HG03354 (cell line): Measurements from ENCODE around the gene SNTG2.

ENCODE experiments used
- ATAC-seq: cut with Tn5 transposase; IDR thresholded peaks from one replicate; pipeline ENCODE4 v1.9.1; 2021; ENCODE audit warnings: mild to moderate bottlenecking; ENCODE audit not compliant: unreplicated experiment, poor library complexity, severe bottlenecking

Gene SNTG2

GRCh38 chr2:1249897-1250687 is 299.4 kb downstream of the SNTG2 start:
- no peak for ATAC-seq

GRCh38 chr2:1251520-1251919 is 300.9 kb downstream of the SNTG2 start:
- no peak for ATAC-seq

- ATAC-seq: no peak
Measured at GRCh38 chr2:1253629-1254028, 303.0 kb downstream of the SNTG2 start.

- no peak for ATAC-seq
Measured at GRCh38 chr2:1254662-1255343, 304.2 kb downstream of the SNTG2 start.

GRCh38 chr2:1256632-1257324 is 306.1 kb downstream of the SNTG2 start:
- ATAC-seq: no peak

GRCh38 chr2:1257334-1257733 is 306.7 kb downstream of the SNTG2 start:
- ATAC-seq: no peak

GRCh38 chr2:1259746-1260145 is 309.1 kb downstream of the SNTG2 start:
- no peak for ATAC-seq

GRCh38 chr2:1262609-1263008 is 312.0 kb downstream of the SNTG2 start:
- no peak for ATAC-seq

- ATAC-seq: no peak
Measured at GRCh38 chr2:1265454-1265853, 314.8 kb downstream of the SNTG2 start.

GRCh38 chr2:1266351-1266750 is 315.7 kb downstream of the SNTG2 start:
- ATAC-seq: no peak

GRCh38 chr2:1268034-1268433 is 317.4 kb downstream of the SNTG2 start:
- no peak for ATAC-seq

- no peak for ATAC-seq
Measured at GRCh38 chr2:1269812-1270211, 319.2 kb downstream of the SNTG2 start.

GRCh38 chr2:1272835-1273234 is 322.2 kb downstream of the SNTG2 start:
- no peak for ATAC-seq

GRCh38 chr2:1277634-1278033 is 327.0 kb downstream of the SNTG2 start:
- no peak for ATAC-seq

GRCh38 chr2:1278125-1278524 is 327.5 kb downstream of the SNTG2 start:
- no peak for ATAC-seq

- ATAC-seq: no peak
Measured at GRCh38 chr2:1278861-1279260, 328.2 kb downstream of the SNTG2 start.

GRCh38 chr2:1282552-1282951 is 331.9 kb downstream of the SNTG2 start:
- no peak for ATAC-seq

- ATAC-seq: no peak
Measured at GRCh38 chr2:1283020-1283801, 332.6 kb downstream of the SNTG2 start.

GRCh38 chr2:1283871-1284270 is 333.2 kb downstream of the SNTG2 start:
- no peak for ATAC-seq

GRCh38 chr2:1286929-1287328 is 336.3 kb downstream of the SNTG2 start:
- ATAC-seq: no peak
